HG03439 (cell line): ENCODE results near the gene GNAQ.
"Not testable (repeated sequence)": the region's sequence is repeated elsewhere in the genome, so short reads cannot be mapped to it uniquely, and the experiment has no call there.

Experiments used
- ATAC-seq: cut with Tn5 transposase; IDR thresholded peaks from one replicate; pipeline ENCODE4 v1.9.1; 2021; ENCODE audit warnings: mild to moderate bottlenecking, moderate library complexity; ENCODE audit not compliant: unreplicated experiment

Gene GNAQ

DNA sequence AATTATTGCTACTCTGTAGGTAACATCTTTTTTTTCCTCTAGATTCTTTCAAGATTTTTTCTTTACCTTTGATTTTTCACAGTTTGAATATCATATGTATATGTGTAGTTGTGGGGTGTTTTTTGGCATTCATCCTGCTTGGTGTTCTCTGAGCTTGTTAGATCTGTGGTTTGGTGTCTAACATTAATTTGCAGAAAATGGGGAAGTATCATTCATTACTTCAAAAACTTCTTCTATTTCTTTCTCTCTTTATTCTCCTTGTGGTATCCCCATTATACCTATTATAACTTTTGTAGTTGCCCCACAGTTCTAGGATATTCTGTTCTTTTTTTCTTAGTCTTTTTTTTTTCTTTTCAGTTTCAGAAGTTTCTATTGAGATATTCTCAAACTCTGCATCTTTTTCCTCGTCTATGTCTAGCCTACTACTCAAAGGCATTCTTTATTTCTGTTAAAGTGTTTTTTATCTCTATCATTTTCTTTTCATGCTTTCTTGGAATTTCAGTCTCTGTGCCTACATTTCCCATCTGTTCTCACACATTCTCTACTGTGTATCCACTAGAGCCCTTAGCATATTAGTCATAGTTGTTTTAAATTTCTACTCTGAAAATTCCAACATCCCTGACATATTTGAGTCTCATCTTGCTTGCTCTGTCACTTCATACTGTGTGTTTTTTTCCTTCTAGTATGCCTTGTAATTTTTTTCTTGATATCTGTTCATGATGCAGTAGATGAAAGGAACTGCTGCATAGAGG lies 323.4 kb downstream of the GNAQ start:
- no peak for ATAC-seq

DNA sequence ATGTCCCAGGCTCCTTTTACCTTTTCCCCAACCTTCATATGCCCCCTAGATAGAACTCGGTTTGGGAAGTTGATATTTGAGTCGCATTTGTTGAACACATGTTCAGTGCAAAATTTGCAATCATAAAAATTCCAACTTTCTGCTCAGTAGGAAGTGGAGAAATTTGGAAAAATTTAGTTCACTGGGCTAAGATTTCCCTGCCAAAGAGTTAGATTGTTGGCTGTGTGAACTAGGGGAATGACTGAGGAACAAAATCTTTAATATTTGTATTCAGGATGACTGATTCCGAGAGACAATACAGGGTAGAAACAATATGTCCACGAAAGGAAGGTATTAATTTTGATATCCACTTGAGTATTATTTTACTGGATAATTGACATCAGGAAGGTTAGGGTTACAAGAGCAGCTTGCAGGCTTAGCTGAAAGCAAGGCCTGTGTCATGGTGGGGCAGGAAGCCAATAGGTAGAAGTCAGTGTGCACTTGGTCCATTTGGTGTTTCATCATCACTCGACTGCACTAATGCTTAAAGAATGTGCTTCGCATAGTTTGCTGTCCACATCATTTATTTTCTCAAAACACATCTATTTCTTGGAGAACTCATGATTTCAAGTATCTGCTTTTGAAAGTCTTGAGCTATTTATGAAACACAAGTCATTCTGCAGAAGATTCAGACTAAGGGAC lies 324.1 kb downstream of the GNAQ start:
- ATAC-seq = no peak

DNA sequence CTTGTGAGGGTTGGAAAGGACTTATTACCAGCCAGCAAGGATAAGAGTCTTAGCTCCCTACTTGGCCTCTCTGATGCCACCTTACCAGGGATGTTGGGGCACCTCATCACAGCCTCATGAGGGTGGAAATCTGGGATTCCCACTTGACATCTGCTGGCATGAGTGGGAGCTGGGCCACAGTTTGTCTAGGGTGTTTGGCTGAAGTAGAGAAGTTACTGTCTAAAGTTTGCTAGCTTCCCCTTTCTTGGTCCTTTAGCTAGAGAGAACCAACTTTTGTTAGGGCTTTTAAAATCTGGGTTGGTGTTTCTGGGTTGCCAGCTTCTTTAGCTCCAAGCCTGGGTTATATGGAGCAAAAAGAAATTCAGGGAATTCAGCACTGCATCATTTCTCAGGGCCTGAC lies 326.0 kb downstream of the GNAQ start:
- ATAC-seq = no peak

DNA sequence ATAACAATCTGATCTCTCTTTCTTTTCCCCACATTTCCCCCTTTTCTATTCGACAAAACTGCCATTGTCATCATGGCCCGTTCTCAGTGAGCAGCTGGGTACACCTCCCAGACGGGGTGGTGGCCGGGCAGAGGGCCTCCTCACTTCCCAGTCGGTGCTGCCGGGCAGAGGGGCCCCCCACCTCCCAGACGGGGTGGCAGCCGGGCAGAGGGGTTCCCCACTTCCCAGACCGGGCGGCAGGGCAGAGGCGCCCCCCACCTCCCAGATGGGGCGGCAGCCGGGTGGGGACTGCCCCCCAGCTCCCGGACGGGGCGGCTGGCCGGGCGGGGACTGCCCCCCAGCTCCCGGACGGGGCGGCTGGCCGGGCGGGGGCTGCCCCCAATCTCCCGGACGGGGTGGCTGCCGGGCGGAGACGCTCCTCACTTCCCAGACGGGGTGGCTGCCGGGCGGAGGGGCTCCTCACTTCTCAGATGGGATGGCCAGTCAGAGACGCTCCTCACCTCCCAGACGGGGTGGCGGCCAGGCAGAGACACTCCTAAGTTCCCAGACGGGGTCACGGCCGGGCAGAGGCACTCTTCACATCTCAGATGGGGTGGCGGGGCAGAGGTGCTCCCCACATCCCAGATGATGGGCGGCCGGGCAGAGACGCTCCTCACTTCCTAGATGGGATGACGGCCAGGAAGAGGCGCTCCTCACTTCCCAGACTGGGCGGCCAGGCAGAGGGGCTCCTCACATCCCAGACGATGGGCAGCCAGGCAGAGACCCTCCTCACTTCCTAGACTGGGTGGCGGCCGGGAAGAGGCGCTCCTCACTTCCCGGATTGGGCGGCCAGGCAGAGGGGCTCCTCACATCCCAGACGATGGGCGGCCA lies 328.9 kb downstream of the GNAQ start:
- ATAC-seq = not testable (repeated sequence)

DNA sequence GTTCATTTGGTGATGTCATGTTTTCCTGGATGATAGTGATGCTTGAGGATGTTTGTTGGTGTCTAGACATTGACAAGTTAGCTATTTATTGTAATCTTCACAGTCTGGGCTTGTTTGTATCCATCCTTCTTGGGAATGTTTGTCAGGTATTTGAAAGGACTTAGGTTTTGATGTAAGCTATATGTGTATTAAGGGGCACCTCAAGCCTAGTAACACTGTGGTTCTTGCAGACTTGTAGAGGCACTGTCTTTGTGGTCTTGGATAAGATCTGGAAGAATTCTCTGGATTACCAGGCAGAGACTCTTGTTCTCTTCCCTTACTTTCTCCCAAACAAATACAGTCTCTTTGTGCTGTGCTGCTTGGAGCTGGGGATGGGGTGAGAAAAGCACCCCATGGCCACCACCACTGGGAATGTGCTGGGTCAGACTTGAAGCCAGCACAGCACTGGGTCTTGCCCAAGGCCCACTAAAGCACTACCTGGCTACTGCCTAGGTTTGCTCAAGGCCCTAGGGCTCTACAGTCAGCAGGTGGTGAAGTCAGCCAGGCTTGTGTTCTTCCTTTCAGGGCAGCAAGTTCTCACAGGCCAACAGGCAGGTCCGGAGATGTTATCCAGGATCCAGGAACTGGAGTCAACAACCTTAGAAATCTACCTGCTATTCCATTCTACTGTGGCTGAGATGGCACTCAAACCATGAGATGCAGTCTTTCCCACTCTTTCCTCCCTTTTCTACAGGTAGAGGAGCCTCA lies 334.2 kb downstream of the GNAQ start:
- no peak for ATAC-seq

DNA sequence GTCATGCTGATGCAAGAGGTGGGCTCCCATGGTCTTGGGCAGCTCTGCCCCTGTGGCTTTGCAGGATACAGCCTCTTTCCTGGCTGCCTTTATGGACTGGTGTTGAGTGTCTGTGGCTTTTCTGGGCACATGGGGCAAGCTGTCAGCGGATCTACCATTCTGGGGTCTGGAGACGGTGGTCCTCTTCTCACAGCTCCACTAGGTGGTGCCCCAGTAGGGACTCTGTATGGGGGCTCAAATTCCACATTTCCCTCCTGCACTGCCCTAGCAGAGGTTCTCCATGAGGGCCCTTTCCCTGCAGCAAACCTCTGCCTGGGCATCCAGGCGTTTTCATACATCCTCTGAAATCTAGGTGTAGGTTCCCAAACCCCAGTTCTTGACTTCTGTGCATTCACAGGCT lies 340.9 kb downstream of the GNAQ start:
- not testable (repeated sequence) for ATAC-seq

DNA sequence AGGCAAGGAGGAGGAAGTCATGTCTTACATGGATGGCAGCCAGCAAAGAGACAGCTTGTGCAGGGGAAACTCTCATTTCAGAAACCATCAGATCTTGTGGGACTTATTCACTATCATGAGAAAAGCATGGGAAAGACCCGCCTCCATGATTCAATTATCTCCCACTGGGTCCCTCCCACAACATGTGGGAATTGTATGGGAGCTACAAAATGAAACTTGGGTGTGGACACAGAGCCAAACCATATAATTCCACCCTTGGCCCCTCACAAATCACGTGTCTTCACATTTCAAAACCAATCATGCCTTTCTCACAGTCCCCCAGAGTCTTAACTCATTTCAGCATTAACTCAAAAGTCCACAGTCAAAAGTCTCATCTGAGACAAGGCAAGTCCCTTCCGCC lies 341.5 kb downstream of the GNAQ start:
- not testable (repeated sequence) for ATAC-seq

DNA sequence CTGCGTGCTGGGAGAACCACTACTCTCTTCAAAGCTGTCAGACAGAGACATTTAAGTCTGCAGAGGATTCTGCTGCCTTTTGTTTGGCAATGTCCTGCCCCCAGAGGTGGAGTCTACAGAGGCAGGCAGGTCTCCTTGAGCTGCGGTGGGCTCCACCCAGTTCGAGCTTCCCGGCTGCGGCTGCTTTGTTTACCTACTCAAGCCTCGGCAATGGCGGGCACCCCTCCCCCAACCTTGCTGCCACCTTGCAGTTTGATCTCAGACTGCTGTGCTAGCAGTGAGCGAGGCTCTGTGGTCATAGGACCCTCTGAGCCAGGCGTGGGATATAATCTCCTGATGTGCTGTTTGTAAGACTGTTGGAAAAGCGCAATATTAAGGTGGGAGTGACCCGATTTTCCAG lies 343.9 kb downstream of the GNAQ start:
- ATAC-seq = not testable (repeated sequence)

DNA sequence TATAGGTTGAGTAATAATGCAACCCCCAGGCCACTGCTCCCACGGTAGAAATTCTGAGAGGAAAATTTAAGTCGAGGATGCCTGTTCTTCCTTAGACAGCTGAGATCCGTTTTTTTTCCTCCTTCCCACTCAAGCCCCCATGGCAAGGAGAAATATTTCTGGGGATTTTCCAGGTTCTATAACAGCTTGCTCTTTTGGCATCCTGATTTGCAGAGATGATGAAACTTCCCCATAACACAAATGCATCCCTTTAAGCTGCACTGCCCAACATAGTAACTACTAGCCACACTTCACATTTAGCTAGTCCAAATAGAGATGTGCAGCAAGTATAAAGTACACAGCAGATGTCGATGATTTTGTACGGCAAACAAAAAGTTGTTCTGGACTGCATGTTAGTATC lies 351.0 kb downstream of the GNAQ start:
- no peak for ATAC-seq

DNA sequence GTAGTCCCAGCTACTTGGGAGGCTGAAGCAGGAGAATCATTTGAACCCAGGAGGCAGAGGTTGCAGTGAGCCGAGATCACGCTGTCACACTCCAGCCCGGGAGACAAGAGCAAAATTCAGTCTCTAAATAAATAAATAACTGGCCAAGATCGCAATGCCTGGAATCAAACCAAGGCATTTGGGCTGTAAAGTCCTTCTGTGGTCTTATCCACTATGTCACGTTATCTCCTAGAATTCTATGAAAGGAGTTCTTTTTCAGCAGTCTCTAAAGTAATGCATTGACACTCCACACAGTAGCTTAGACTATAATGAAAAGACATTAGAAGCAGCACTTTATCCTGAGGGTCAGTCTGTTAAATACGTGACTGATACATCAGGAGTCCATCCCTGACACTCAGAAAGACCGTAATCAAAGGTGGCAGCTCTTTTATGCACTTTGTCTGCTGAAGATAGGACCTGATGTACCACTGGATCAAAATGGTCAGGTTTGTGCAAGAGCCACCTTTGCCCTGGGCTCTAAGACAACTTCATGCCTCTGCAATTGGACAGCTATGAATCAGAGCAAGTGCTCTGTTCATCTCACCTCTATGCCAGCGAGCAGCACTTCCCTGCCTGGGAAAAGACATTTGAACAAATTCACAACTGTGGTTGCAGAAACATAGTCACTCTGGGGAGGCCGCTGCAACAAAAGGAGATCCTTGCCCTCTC lies 351.8 kb downstream of the GNAQ start:
- ATAC-seq = no peak

DNA sequence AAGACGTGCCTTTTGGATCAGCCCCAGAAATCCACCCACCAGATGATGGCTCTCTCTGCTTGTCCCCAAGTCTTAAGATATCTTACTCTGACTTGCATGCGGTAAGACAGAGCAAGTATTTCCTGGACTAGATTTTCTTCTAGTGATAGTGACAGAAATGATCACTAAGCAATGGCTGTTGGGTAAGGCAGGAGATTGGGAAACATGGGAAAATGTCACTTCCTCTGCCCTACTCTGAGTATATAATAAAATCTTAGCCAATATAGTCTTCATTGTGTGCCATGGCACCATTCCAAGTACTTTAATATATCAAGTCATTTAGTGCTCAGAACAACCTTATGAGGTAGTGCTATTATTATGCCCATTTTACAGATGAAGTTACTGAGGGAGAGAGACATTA lies 352.5 kb downstream of the GNAQ start:
- no peak for ATAC-seq

DNA sequence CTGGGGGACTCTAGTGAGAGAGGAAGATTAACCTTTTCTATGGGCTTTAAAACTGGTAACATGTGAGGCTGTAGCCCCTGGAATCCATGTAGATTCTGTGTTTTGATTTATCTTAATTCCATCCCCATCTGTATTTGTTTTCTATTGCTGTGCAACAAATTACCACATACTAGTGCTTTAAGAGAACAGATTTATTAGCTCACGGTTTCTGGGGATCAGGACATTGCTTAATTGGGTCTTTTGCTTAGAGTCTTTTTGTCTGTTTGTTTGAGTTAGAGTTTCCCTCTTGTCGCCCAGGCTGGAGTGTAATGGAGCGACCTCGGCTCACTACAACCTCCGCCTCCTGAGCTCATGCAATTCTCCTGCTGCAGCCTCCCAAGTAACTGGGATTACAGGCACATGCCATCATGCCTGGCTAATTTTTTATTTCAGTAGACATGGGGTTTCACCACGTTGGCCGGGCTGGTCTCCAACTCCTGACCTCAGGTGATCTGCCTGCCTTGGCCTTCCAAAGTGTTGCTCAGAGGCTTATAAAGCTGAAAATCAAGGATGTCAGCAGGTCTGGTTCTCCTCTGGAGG lies 353.6 kb downstream of the GNAQ start:
- no peak for ATAC-seq

DNA sequence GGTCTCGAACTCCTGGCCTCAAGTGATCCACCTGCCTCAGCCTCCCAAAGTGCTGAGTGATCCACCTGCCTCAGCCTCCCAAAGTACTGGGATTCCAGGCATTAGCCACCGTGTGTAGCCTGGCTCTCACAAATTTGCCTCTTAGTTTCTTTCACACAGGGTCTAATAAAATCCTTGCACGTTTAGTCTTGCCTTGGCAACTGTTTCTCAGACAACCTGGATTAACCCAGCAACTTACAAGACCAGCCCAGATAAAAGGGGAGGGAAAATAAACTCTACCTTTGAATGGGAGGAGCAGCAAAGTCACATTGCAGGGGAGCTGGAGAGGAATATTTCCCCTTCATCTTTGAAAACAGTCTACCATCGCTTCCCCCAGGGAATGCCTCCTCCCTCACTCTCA lies 354.2 kb downstream of the GNAQ start:
- ATAC-seq = no peak

DNA sequence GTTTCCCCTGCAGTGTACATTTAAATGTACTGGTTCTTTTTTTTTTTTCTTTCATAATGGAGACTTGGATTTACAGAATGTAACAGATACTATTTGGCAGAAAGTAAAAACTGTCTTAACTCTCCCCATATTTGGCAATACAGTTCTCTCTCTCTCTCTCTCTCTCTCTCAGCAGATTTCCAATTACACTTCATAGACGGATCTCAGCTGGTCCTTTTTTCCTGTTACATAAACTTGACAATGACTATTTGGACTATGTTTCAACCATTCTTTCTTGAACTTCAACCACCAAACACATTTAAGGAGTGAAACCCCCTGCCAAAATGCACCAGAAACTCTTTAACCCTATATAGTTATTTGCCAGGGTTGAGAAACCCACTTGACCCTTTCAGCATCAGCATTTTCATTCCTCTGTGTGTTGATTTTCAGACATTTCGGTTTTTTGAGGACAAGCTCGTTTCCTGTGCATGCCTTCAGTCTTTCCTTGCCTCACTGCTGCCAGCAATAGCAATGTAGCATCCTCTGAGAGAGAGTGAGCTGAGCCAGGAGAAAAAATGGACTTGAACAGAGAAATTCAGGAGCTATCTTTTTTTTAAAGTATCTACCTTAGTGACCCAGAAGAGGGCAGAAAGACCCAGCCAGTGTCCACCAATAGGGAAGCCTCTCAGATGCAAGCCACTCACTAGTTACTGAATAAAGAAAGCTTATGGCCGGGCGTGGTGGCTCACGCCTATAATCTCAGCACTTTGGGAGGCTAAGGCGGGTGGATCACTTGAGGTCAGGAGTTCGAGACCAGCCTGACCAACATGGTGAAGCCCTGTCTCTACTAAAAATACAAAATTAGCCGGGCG lies 357.4 kb downstream of the GNAQ start:
- no peak for ATAC-seq

DNA sequence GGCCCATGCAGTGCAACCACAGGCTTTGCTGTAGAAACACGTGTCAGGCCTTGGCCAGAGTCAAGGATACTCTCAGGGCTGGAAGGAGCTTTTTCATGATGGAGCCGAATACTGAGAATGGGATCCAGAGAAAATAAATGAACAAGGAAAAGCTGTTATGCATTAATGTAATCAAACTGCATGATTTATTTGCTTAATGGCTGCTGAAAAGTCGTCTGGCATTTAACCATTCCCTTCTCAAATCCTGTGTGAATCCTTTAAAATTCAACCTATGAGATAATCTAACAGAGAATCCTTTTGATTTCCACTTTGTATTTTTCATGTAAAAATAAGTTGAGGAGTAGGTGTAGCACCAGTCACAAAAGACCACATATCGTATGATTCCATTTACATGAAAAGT lies 359.4 kb downstream of the GNAQ start:
- ATAC-seq = no peak

DNA sequence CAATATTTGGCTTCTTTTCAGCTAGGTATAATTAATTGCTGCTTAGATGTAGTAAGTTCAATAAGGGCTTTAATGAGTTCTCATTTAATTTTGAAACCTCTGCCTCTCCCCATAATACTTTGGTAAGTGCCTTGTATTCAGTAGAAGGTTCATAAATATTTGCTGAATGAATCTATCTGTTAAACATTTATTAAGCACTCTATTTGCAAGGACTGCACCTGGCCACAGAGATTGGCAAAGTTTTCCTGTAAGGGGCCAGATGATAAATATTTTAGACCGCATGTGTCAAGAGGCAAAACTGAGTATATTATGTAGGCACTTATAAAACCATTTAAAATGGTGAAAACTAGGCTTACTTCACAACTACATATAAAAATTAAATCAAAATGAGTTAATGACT lies 364.5 kb downstream of the GNAQ start:
- no peak for ATAC-seq
